IMR-90 (cell line): ENCODE measurements around the gene C14orf180. TPM values are rescaled to one million over a fixed set of nuclear protein-coding genes. Genes with fewer than 3 reads are reported as not detected.

ENCODE experiments used
- ATAC-seq: fragments of 200-7000 bp; cut with Tn5 transposase; 2 replicates; pipeline ENCODE4 v1.9.1; 2020; ENCODE audit warnings: low read depth, mild to moderate bottlenecking, moderate library complexity
- BruUV-seq: library from RNA; stranded (reverse); fragments of 400-500 nt; replicated peaks from 2 replicates; lab custom pipeline; 2021; lab: Mats Ljungman, UMichigan
- CTCF ChIA-PET: fragments of 300-600 bp; formaldehyde crosslinking; extraction: SDS; loops from one replicate; lab custom pipeline; 2021; ENCODE audit warnings: antibody characterized with exemption; lab: Yijun Ruan, JAX
- POLR2A ChIA-PET: fragments of 300-600 bp; sonication (Branson Sonifier 250); formaldehyde crosslinking; loops from one replicate; lab custom pipeline; 2022; ENCODE audit warnings: antibody characterized with exemption; ENCODE audit not compliant: unreplicated experiment; lab: Charles Lee
- DNase-seq: peaks from one replicate; pipeline ENCODE4 v3.0.0; 2013
- H2AFZ ChIP-seq: replicated peaks from 2 replicates; pipeline ENCODE3; 2013; ENCODE audit warnings: low read length, mild to moderate bottlenecking; ENCODE audit not compliant: poor library complexity
- H2AK5ac ChIP-seq: 2 replicates; pipeline ENCODE4 v1.6.1; 2013; ENCODE audit warnings: low read depth, low read length, inconsistent platforms
- H2AK9ac ChIP-seq: replicated peaks from 2 replicates; pipeline ENCODE3; 2013; ENCODE audit warnings: mild to moderate bottlenecking, low read depth, low read length, moderate library complexity; ENCODE audit not compliant: poor library complexity
- H2BK120ac ChIP-seq: 2 replicates; pipeline ENCODE4 v1.6.1; 2013; ENCODE audit warnings: low read depth, low read length, inconsistent platforms
- H2BK15ac ChIP-seq: 3 replicates; pipeline ENCODE4 v1.6.1; 2013; ENCODE audit warnings: low read depth, low read length, inconsistent platforms
- H2BK20ac ChIP-seq: 2 replicates; pipeline ENCODE4 v1.6.1; 2013; ENCODE audit warnings: low read depth, mild to moderate bottlenecking, inconsistent platforms, low read length, moderate library complexity
- H2BK5ac ChIP-seq: 2 replicates; pipeline ENCODE4 v1.6.1; 2013; ENCODE audit warnings: mild to moderate bottlenecking, low read depth, low read length, inconsistent platforms; ENCODE audit not compliant: poor library complexity, severe bottlenecking
- H3K14ac ChIP-seq: replicated peaks from 2 replicates; pipeline ENCODE4 v1.6.1; 2013; ENCODE audit warnings: low read depth, low read length, inconsistent platforms
- H3K18ac ChIP-seq: 2 replicates; pipeline ENCODE4 v1.6.1; 2013; ENCODE audit warnings: low read depth, low read length, control low read depth
- H3K23ac ChIP-seq: 2 replicates; pipeline ENCODE4 v1.6.1; 2013; ENCODE audit warnings: low read depth, low read length, inconsistent platforms
- H3K27ac ChIP-seq: 2 replicates; pipeline ENCODE4 v1.5.1; 2013; ENCODE audit warnings: mild to moderate bottlenecking, control low read depth, low read length; ENCODE audit not compliant: insufficient read depth
- H3K27me3 ChIP-seq: 2 replicates; pipeline ENCODE4 v1.6.1; 2013; ENCODE audit warnings: low read length; ENCODE audit not compliant: control insufficient read depth, insufficient read depth
- H3K36me3 ChIP-seq: 2 replicates; pipeline ENCODE4 v1.6.1; 2013; ENCODE audit warnings: low read length, mixed read lengths; ENCODE audit not compliant: control insufficient read depth, insufficient read depth
- H3K4ac ChIP-seq: 2 replicates; pipeline ENCODE4 v1.6.1; 2013; ENCODE audit warnings: low read depth, low read length, inconsistent platforms
- H3K4me1 ChIP-seq: 2 replicates; pipeline ENCODE4 v1.6.1; 2013; ENCODE audit warnings: low read length, mixed read lengths; ENCODE audit not compliant: control insufficient read depth, insufficient read depth
- H3K4me2 ChIP-seq: 2 replicates; pipeline ENCODE4 v1.6.1; 2013; ENCODE audit warnings: low read depth, mild to moderate bottlenecking, control low read depth, low read length, moderate library complexity
- H3K4me3 ChIP-seq: 2 replicates; pipeline ENCODE4 v1.5.1; 2013; ENCODE audit warnings: low read depth, mild to moderate bottlenecking, control low read depth, low read length, moderate library complexity; ENCODE audit not compliant: insufficient read depth
- H3K56ac ChIP-seq: 2 replicates; pipeline ENCODE4 v1.6.1; 2013; ENCODE audit warnings: low read length, inconsistent platforms; ENCODE audit not compliant: insufficient read depth; ENCODE audit errors: extremely low read depth
- H3K79me1 ChIP-seq, 2 experiments: 2 replicates each; pipeline ENCODE4 v1.6.1; 2013; ENCODE audit warnings: low read length in 2 of 2, inconsistent platforms in 1 of 2, low read depth in 1 of 2
- H3K9ac ChIP-seq: 2 replicates; pipeline ENCODE4 v1.6.1; 2013; ENCODE audit warnings: low read depth, low read length, control low read depth
- H3K9me1 ChIP-seq: 2 replicates; pipeline ENCODE4 v1.6.1; 2013; ENCODE audit warnings: low read length, inconsistent platforms; ENCODE audit not compliant: insufficient read depth
- H3K9me3 ChIP-seq: 2 replicates; pipeline ENCODE4 v1.6.1; 2013; ENCODE audit warnings: low read length; ENCODE audit not compliant: control insufficient read depth, insufficient read depth
- H4K20me1 ChIP-seq: 2 replicates; pipeline ENCODE4 v1.6.1; 2013; ENCODE audit warnings: low read length, inconsistent platforms; ENCODE audit not compliant: insufficient read depth
- H4K5ac ChIP-seq: 2 replicates; pipeline ENCODE4 v1.6.1; 2013; ENCODE audit warnings: mild to moderate bottlenecking, low read depth, low read length, control low read depth
- H4K8ac ChIP-seq, 2 experiments: 2 replicates each; pipeline ENCODE4 v1.6.1; 2013; ENCODE audit warnings: low read depth in 2 of 2, low read length in 2 of 2, control low read depth in 1 of 2, inconsistent platforms in 1 of 2
- H4K91ac ChIP-seq: 2 replicates; pipeline ENCODE4 v1.6.1; 2013; ENCODE audit warnings: low read depth, low read length, inconsistent platforms; ENCODE audit not compliant: insufficient read depth
- CTCF ChIP-seq: conservative IDR thresholded peaks from 2 replicates; pipeline ENCODE4 v1.5.1; 2012; ENCODE audit warnings: mild to moderate bottlenecking, low read depth, low read length, improper control_type of control experiment
- ELK1 ChIP-seq: fragments of 150-350 bp; IDR thresholded peaks from 2 replicates; pipeline ENCODE4 v1.6.1; 2016; ENCODE audit warnings: low read depth, mild to moderate bottlenecking, low read length, moderate library complexity, borderline replicate concordance
- POLR2A ChIP-seq: IDR thresholded peaks from 2 replicates; pipeline ENCODE4 v1.6.1; 2012; ENCODE audit warnings: mild to moderate bottlenecking, low read depth, low read length
- WGBS, 2 experiments: methylation state at CpG; one replicate each; pipeline versions ENCODE4 v1.1.5 to v1.1.7; 2013; ENCODE audit warnings: missing lambda C conversion rate in 2 of 2; ENCODE audit not compliant: insufficient read length in 1 of 2; ENCODE audit errors: extremely low coverage in 2 of 2; 5-methylcytosine and 5-hydroxymethylcytosine counted together
- dilution Hi-C: fragments of 300-500 bp; cut with HindIII; formaldehyde crosslinking; loops from one replicate; pipeline ENCODE4 v1.14.3; 2018; ENCODE audit warnings: low sequenced_read_pairs; ENCODE audit not compliant: unreplicated experiment
- in situ Hi-C: fragments of 300-500 bp; cut with MboI; formaldehyde crosslinking; loops from 3 replicates; pipeline ENCODE4 v1.14.3; 2019; ENCODE audit warnings: low sequenced_read_pairs, inconsistent platforms, mixed read lengths
- intact Hi-C: fragments of 100-400 bp; cut with micrococcal nuclease; formaldehyde crosslinking; loops from 2 replicates; pipeline ENCODE4 v1.10.0; 2022
- polyA plus RNA-seq, 3 experiments: library from polyadenylated mRNA; depleted of rRNA; stranded (reverse); fragments of >200 nt; gene quantifications; 2 replicates each; pipeline ENCODE4 v1.2.3, GENCODE V29; 2012; ENCODE audit warnings: low replicate concordance in 1 of 3
- total RNA-seq: library from RNA; depleted of rRNA; stranded (reverse); fragments of >200 nt; gene quantifications from 2 replicates; pipeline ENCODE4 v1.2.3, GENCODE V29; 2012

The C14orf180 gene
- total and polyA plus RNA-seq, 2 of the 4 experiments (the other 2 are of a cell fraction): not detected

DNA sequence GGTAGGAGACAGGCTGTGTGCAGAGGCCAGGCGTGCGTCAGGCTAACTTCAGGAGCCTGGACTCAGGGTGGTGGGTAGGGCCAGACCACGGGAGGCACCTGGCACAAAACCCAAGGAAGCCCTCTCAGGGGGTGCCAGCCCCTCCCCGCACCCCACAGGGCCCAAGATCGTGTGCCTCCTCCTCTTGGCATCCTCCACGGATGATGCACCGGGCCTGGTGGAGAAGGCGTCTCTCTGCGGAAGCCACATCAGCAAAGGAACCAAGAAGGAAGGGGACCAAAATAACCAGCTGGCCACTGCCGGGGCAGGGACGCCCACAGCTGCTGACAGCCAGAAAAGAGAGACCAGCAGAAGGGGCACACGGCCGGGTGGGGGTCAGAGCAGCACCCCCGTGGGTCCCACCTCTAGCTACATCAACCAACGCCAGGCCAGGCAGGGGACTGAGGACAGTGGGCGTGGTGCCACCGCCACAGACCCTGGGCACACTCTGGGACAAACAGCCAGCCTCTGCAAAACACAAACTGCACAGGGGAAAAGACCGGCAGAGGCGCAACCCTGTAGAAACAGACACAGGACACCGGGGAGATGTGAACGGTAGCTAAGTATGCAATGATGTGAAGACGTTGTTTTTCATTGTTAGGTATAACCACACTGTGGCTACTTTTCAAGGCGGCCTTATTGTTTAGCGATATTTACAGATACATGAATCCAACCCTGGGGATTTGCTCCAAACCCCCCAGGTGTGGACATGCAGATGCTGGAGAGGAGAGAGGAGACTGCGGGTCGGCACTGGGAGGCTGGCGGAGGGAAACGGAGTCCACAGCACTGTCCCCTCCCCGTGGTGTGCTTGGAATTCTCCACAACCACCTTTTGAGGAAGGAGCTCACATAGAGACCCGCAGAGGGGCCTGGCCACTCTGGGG lies 26.1 kb upstream of the C14orf180 start:
- Histone ChIP-seq H3K9me1 (no peaks in the 10 kb centered on the region), H2AK5ac (no peak overlapping the region), H2AK9ac (no peak overlapping the region), H4K8ac (no peak overlapping the region), H3K36me3 (no peaks in the 10 kb centered on the region), H3K79me1 (no peaks in the 10 kb centered on the region), H3K27me3 (peaks cover 8% of the 10 kb centered on the region; the same call in 1 of the 2 replicates), H4K91ac (no peak overlapping the region), H4K20me1 (no peaks in the 10 kb centered on the region), H2BK20ac (no peak overlapping the region), H3K9me3 (no peaks in the 10 kb centered on the region), H3K56ac (no peak overlapping the region), H3K27ac (no peak overlapping the region), H3K4me2 (no peak overlapping the region), H2BK5ac (no peak overlapping the region), H3K14ac (no peak overlapping the region), H3K23ac (no peak overlapping the region), H3K4me1 (no peaks in the 10 kb centered on the region), H2BK120ac (no peak overlapping the region), H4K5ac (no peak overlapping the region), H3K4ac (no peak overlapping the region), H3K18ac (no peak overlapping the region), H3K4me3 (no peak overlapping the region), H2BK15ac (no peak overlapping the region), H2AFZ (no peak overlapping the region), H3K9ac (no peak overlapping the region)
- in situ Hi-C loops: loop anchor here (25.0 kb wide), 1 partner anchor 466 kb away; the partner anchor contains the start of gene ASPG
- DNase-seq (no peak), ATAC-seq (no peak)
- TF ChIP-seq ELK1 (no peak), CTCF (no peak), POLR2A (no peak)
- dilution Hi-C loops: no loop called here
- no TSS peak for BruUV-seq
- intact Hi-C loops: no loop called here
- WGBS, 2 experiments: 54% methylated on average over 6 of the region's 30 CpGs; no CpG with 5 or more reads in 1 of the 2 experiments
- ChIA-PET POLR2A (no interaction called here), CTCF (no interaction called here)
